ENCODE results near the gene TRIM71.
"Not testable (repeated sequence)": the region's sequence is repeated elsewhere in the genome, so short reads cannot be mapped to it uniquely, and the experiment has no call there.

TRIM71 gene

GRCh38 chr3:32820430-32820829, 2.6 kb downstream of the TRIM71 start:
- DNase-seq: no peak

- DNase-seq: no peak
Observed at GRCh38 chr3:32820971-32821685, 3.3 kb downstream of the TRIM71 start.

GRCh38 chr3:32821686-32822296, 4.0 kb downstream of the TRIM71 start:
- DNase-seq: no peak

- DNase-seq: no peak
Observed at GRCh38 chr3:32822609-32823498, 5.1 kb downstream of the TRIM71 start.

- DNase-seq: not testable (repeated sequence)
Observed at GRCh38 chr3:32823641-32824184, 5.9 kb downstream of the TRIM71 start.

GRCh38 chr3:32825601-32826375, 8.0 kb downstream of the TRIM71 start:
- DNase-seq: no peak

GRCh38 chr3:32831062-32831461, 13.3 kb downstream of the TRIM71 start:
- DNase-seq: no peak

- no peak for DNase-seq
Observed at GRCh38 chr3:32831791-32832190, 14.0 kb downstream of the TRIM71 start.

- DNase-seq: no peak
Observed at GRCh38 chr3:32832193-32832592, 14.4 kb downstream of the TRIM71 start.

- DNase-seq: no peak
Observed at GRCh38 chr3:32835049-32835371, 17.2 kb downstream of the TRIM71 start.

- DNase-seq: no peak
Observed at GRCh38 chr3:32835961-32836360, 18.2 kb downstream of the TRIM71 start.

GRCh38 chr3:32836601-32837000, 18.8 kb downstream of the TRIM71 start:
- no peak for DNase-seq

GRCh38 chr3:32837366-32837765, 19.6 kb downstream of the TRIM71 start:
- no peak for DNase-seq

GRCh38 chr3:32837789-32838188, 20.0 kb downstream of the TRIM71 start:
- DNase-seq: no peak

- no peak for DNase-seq
Observed at GRCh38 chr3:32839714-32840085, 21.9 kb downstream of the TRIM71 start.

- DNase-seq: no peak
Observed at GRCh38 chr3:32840086-32840841, 22.5 kb downstream of the TRIM71 start.

GRCh38 chr3:32841341-32841740, 23.5 kb downstream of the TRIM71 start:
- DNase-seq: no peak

GRCh38 chr3:32841867-32842470, 24.2 kb downstream of the TRIM71 start:
- no peak for DNase-seq

GRCh38 chr3:32842531-32842931, 24.7 kb downstream of the TRIM71 start:
- no peak for DNase-seq

GRCh38 chr3:32842987-32843386, 25.2 kb downstream of the TRIM71 start:
- no peak for DNase-seq

GRCh38 chr3:32843510-32844321, 25.9 kb downstream of the TRIM71 start:
- DNase-seq: no peak

All from DMS79 treated with DMSO at 0.1 percent for 48 hours (cell line).